GM20431 (cell line): ENCODE data around the gene DIO3.
"Not testable (repeated sequence)": the region's sequence is repeated elsewhere in the genome, so short reads cannot be mapped to it uniquely, and the experiment has no call there.

ENCODE experiments used
- in situ Hi-C: fragments of 300-500 bp; cut with MseI, MboI; formaldehyde crosslinking; loops from one replicate; pipeline ENCODE4 v1.15.0; 2020; ENCODE audit warnings: low sequenced_read_pairs; ENCODE audit not compliant: unreplicated experiment

Gene DIO3

DNA sequence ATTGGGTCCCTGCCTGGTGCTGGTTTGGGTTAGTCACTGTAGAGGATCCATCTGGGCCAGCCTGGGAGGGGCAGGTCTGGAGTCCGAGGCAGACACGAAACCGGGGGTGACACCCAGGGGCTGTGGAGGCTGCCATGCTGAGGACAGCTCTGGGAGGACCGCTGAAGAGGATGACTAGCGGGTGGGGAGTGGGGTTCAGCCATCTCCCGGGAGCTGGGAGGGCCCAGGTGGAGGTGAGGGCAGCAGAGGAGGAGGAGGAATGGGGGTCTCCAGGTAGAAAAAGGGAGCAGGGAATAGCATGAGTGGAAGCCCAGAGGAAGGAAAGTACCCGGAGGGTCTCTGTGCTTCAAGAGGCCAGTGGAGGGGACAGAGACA lies 4.0 kb upstream of the DIO3 start:
- in situ Hi-C loops, result no loop called here

- in situ Hi-C loops, result no loop called here
Measured at GRCh38 chr14:101557811-101558738, 3.2 kb upstream of the DIO3 start.

DNA sequence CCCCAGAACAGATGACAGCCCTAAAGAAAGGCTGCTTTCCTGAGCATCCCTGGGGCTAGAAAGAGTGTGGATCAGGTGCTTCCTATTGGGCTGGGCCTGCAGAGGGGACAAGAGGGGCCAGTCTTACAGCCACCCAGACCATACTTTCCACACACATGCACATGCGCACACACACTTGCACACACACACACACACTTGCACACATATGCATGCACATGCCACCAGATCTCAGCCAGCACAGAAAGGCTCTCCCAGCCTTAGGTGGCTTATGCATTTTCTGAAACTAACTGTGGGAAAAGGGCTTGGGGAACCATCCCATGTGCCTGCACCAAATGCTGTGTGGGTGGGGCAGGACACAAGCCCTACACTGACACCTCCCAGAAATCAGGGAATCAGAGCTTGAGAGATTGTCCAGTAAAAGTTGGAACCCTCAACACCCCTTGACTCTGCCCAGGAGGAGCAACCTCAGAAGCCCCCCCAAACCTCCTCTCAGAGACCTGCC lies 2.5 kb upstream of the DIO3 start:
- in situ Hi-C loops, result no loop called here

GRCh38 chr14:101559250-101559623 lies 2.1 kb upstream of the DIO3 start:
- in situ Hi-C loops, result no loop called here

DNA sequence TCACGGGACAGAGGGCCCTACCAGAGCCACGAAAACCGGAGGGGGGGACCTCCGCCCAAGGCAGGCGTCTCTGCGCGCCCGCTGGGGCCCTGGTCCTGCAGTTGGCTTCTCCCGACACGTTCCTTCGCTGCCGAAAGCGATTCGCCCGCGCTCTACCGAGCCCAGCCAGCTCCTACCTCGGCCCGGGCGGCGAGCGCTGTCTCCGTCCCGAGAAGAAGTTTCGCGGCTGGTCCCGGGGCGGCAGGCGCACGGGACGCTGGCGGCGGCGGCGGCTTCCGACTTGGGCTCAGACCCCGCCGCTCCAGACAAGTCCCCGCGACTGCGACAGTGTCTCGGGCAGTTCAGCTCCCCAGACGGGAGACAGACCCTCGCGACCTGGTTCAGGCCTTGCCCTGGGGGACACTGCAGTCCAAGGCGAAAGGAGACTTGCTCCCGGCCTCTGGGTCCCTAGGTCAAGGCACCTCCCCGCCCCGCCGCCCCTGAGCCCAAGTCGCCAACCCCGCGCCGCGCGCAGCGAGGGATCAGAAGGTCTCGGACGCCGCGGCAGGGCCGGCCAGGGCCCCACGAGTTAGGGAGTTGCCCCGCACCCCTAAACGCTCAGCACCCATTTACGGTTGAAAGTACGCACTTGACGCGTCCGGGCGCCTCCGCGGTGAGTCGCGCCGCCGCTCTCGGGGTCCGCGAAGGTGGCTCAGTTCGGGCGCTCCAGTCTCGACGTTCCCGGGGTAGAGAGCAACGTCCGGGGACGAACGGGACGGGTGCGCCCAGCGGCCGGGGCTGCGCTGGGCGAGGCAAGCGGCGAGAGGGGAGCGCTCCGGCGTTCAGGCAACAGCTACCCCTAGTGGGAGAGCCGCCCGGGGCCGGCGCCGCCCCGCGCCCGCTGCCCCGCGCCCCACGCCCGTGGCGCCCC lies 1.4 kb upstream of the DIO3 start:
- in situ Hi-C loops, result no loop called here

GRCh38 chr14:101560534-101561113 lies 671 bp upstream of the DIO3 start:
- in situ Hi-C loops, result no loop called here

- in situ Hi-C loops, result no loop called here
Measured at GRCh38 chr14:101561897-101562490, 699 bp downstream of the DIO3 start.

- in situ Hi-C loops, result no loop called here
Measured at GRCh38 chr14:101562659-101563351, 1.5 kb downstream of the DIO3 start.

GRCh38 chr14:101563352-101563653 lies 2.0 kb downstream of the DIO3 start:
- in situ Hi-C loops, result no loop called here

- in situ Hi-C loops, result no loop called here
Measured at GRCh38 chr14:101563654-101564443, 2.6 kb downstream of the DIO3 start.

- in situ Hi-C loops, result no loop called here
Measured at GRCh38 chr14:101564444-101564776, 3.1 kb downstream of the DIO3 start.

- in situ Hi-C loops, result no loop called here
Measured at GRCh38 chr14:101564819-101565698, 3.8 kb downstream of the DIO3 start.

GRCh38 chr14:101567252-101567651 lies 6.0 kb downstream of the DIO3 start:
- in situ Hi-C loops, result no loop called here

- in situ Hi-C loops, result no loop called here
Measured at GRCh38 chr14:101571004-101571403, 9.7 kb downstream of the DIO3 start.

GRCh38 chr14:101572526-101572925 lies 11.2 kb downstream of the DIO3 start:
- in situ Hi-C loops, result not testable (repeated sequence)

DNA sequence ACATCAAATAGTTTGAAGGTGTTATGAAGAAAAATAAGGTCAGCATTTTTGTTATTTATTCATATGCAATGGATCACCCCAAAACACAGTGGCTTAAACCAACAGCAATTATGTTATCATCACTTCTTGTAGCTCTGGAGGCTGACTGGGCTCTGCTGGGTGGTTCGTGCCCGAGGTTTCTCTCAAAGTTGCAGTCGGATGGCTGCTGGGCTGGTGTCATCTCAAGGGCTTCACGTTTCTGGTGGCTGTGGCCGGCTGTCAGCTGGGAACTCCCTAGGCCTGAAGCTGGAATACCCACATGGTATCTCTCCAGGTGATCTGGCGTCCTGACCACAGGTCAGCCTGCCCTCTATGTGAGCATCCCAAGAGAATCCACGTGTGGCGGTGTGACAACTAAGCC lies 12.0 kb downstream of the DIO3 start:
- in situ Hi-C loops, result no loop called here

GRCh38 chr14:101575581-101575980 lies 14.3 kb downstream of the DIO3 start:
- in situ Hi-C loops, result no loop called here

GRCh38 chr14:101577221-101577909 lies 16.1 kb downstream of the DIO3 start:
- in situ Hi-C loops, result no loop called here
